GM21526 (cell line): ENCODE results near the gene CFL2.
"Not testable (repeated sequence)": the region's sequence is repeated elsewhere in the genome, so short reads cannot be mapped to it uniquely, and the experiment has no call there.

ENCODE experiments used
- ATAC-seq: cut with Tn5 transposase; IDR thresholded peaks from one replicate; pipeline ENCODE4 v1.9.1; 2021; ENCODE audit warnings: moderate library complexity; ENCODE audit not compliant: unreplicated experiment, low FRiP score

CFL2 gene

GRCh38 chr14:34714320-34715126 lies at the start of gene CFL2:
Gene CFL2 (minus strand): TSS chr14:34714593. CDS start chr14:34714540, 53 bp downstream.
- peak; percentile 78 for ATAC-seq

- no peak for ATAC-seq
Observed at GRCh38 chr14:34755215-34755614, 40.8 kb upstream of the CFL2 start.

GRCh38 chr14:34754687-34755086 lies 40.3 kb upstream of the CFL2 start:
- no peak for ATAC-seq

- ATAC-seq, result no peak
Observed at GRCh38 chr14:34750670-34751069, 36.3 kb upstream of the CFL2 start.

GRCh38 chr14:34750233-34750632 lies 35.8 kb upstream of the CFL2 start:
- ATAC-seq, result no peak

- ATAC-seq, result no peak
Observed at GRCh38 chr14:34749408-34749807, 35.0 kb upstream of the CFL2 start.

GRCh38 chr14:34742270-34743115 lies 28.1 kb upstream of the CFL2 start:
- no peak for ATAC-seq

GRCh38 chr14:34741840-34742239 lies 27.4 kb upstream of the CFL2 start:
- ATAC-seq, result no peak

- not testable (repeated sequence) for ATAC-seq
Observed at GRCh38 chr14:34740139-34740538, 25.7 kb upstream of the CFL2 start.

GRCh38 chr14:34737079-34737478 lies 22.7 kb upstream of the CFL2 start:
- ATAC-seq, result not testable (repeated sequence)

- no peak for ATAC-seq
Observed at GRCh38 chr14:34733245-34733644, 18.9 kb upstream of the CFL2 start.

- ATAC-seq, result no peak
Observed at GRCh38 chr14:34732802-34733201, 18.4 kb upstream of the CFL2 start.

GRCh38 chr14:34723867-34724266 lies 9.5 kb upstream of the CFL2 start:
- no peak for ATAC-seq

- no peak for ATAC-seq
Observed at GRCh38 chr14:34722723-34723545, 8.5 kb upstream of the CFL2 start.

- ATAC-seq, result no peak
Observed at GRCh38 chr14:34721129-34721528, 6.7 kb upstream of the CFL2 start.

- no peak for ATAC-seq
Observed at GRCh38 chr14:34718750-34719304, 4.4 kb upstream of the CFL2 start.

GRCh38 chr14:34715127-34715863 lies 902 bp upstream of the CFL2 start:
- ATAC-seq, result no peak

- peak; percentile 15 for ATAC-seq
Observed at GRCh38 chr14:34713681-34714319, 593 bp downstream of the CFL2 start.

- ATAC-seq, result no peak
Observed at GRCh38 chr14:34713122-34713680, 1.2 kb downstream of the CFL2 start.
